ENCODE data around the gene ATP6V0E1.

ATP6V0E1 gene

GRCh38 chr5:172983542-172984243 lies at the start of gene ATP6V0E1:
Gene ATP6V0E1 (plus strand): TSS chr5:172983771. CDS start chr5:172983861, 90 bp downstream.
- DNase-seq (ENCODE audit: low read depth, low spot score): peak; percentile 98

DNA sequence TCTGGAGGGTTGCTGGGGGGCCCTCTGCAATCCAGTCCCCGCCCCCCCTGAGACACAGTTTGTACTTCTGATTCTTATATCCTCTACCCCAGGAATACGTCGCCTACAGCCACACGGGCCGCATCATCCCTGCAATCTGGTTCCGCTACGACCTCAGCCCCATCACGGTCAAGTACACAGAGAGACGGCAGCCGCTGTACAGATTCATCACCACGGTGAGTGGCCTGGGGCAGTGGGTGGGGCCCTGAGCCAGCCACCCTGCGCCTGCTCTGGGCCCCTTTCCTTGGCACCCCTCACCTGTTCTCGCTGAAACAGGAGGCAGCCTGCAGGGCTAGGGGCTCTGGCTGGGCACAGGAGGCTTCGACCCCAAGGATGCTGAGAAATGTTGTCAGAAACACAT lies 48.5 kb upstream of the ATP6V0E1 start:
- DNase-seq (ENCODE audit: low read depth, low spot score): no peak

- no peak for DNase-seq (ENCODE audit: low read depth, low spot score)
Observed at GRCh38 chr5:172936401-172936800, 47.2 kb upstream of the ATP6V0E1 start.

DNA sequence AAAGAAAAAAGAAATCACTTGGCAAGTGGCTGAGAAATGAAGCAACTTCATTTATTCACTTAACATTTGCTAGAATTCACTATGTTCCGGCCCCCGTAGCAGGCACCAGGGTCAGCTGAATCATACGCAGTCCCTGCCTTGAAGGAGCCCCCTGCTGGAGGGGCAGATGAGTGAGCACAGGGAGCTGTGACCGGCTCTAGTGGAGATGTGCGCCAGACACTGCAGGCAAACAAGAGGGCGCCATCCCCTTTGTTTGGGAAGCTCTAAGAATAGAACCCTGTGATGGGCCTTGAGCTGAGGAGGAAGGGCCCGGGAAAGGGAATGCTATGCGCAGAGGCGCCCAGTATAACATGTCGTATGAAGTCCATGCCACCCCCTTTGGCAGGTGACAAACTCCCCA lies 44.5 kb upstream of the ATP6V0E1 start:
- DNase-seq (ENCODE audit: low read depth, low spot score): no peak

DNA sequence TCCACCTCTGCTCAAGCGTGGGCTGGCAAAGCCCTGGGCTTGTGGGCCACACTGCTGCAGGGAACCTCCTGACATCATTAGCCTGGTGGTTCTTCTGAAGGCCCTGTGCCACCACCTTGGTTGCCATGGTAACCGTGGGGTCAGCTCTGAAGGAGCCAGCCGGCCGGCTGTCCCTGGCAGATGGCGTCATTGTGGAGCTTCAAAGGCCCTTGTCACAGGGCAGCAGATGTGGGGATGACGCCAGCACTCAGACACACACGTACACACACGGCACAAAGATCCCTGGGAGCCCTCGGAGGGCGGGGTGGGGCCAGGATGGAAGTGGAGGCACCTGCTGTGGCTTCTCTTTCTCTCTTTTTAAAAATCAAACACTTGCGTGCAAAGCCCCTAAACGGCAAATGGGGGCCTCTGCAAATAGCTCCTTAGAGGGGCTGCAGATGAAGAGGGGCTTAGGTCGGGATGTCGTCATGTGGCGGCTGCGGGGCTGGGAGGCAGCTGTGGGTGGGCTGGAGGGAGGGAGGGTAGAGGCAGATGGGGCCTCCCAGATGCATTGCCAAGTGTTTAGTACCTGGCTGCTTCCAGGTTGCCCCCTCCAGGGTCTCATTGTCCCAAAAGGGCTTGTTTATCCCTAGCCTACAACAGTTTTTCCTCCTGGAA lies 43.8 kb upstream of the ATP6V0E1 start:
- DNase-seq (ENCODE audit: low read depth, low spot score): peak; percentile 63

DNA sequence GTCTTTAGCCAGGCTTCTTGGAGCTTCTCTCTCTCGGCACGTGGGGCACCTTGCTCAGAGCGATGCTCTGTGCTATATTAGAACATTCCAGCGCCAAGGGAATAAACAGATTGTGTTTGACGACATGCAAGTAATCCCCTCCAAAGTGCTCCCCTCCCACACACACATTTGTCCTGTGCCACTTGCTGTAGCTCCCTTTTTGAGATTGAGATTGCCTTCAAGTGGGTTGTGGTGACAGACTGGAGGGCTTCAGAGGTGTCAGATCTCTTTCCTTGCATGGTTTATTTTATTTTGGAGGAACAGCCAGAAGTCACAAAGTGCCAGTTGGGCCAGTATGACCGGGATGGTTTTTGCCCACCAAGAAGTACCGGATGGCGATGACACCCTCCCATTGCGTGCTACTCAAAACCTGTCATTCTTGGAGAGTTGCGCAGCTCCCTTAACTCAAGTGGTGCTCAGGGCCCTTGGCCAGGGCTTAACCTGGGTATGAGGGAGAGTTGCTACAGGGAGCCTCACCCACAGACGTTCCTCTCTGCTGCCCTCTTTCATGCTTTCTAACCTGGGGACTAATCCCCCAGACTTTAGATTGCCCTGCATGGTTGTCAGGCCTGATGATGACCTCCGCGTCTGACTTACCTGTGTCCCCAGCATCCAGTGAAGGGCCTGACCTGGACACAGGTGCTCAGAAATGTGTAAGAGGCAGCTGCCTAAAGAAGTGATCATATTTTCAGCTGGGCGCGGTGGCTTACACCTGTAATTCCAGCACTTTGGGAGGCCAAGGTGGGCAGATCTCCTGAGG lies 43.1 kb upstream of the ATP6V0E1 start:
- DNase-seq (ENCODE audit: low read depth, low spot score): no peak

DNA sequence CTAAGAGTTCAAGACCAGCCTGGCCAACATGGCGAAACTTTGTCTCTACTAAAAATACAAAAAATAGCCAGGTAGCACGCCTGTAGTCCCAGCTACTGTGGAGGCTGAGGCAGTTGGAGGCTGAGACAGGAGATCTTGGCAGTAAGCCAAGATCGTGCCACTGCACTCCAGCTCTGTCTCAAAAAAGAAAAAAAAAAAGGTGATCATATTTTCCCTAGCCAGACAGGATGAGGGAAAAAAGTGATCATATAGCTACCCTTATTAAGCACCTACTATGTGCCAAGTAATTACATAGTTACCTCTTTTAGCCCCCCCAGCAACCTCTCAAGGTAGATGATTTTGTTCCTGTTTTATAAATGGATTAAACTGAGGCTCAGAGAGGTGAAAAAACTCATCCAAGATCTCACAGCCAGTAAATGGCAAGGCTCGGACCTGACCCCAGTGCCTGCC lies 42.5 kb upstream of the ATP6V0E1 start:
- no peak for DNase-seq (ENCODE audit: low read depth, low spot score)

DNA sequence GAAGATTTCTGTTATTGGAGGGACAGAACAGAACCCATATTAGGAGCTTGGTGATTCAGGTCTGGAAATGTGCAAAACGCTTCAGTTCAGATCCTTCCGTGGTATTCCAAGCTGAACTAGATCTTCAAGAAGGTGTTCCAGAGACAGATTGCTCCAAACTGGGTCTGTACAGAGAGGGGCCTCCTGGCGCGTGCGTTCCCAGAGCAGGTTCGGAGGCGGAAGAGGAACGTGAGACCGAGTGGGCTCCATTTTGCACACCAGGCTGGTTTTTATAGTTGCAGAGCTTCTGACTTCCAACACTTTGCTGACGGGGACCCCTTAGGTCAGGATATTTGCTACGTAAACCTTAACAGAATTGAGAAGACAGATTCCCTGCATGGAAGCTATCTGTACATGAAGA lies 41.0 kb upstream of the ATP6V0E1 start:
- DNase-seq (ENCODE audit: low read depth, low spot score): no peak

GRCh38 chr5:172943283-172943841 lies 40.2 kb upstream of the ATP6V0E1 start:
- DNase-seq (ENCODE audit: low read depth, low spot score): peak; percentile 97

GRCh38 chr5:172943906-172944305 lies 39.7 kb upstream of the ATP6V0E1 start:
- peak; percentile 58 for DNase-seq (ENCODE audit: low read depth, low spot score)

- DNase-seq (ENCODE audit: low read depth, low spot score): no peak
Observed at GRCh38 chr5:172944741-172945140, 38.8 kb upstream of the ATP6V0E1 start.

GRCh38 chr5:172945151-172945550 lies 38.4 kb upstream of the ATP6V0E1 start:
- no peak for DNase-seq (ENCODE audit: low read depth, low spot score)

- DNase-seq (ENCODE audit: low read depth, low spot score): peak; percentile 55
Observed at GRCh38 chr5:172946146-172946545, 37.4 kb upstream of the ATP6V0E1 start.

- no peak for DNase-seq (ENCODE audit: low read depth, low spot score)
Observed at GRCh38 chr5:172949426-172949825, 34.1 kb upstream of the ATP6V0E1 start.

GRCh38 chr5:172950176-172950965 lies 33.2 kb upstream of the ATP6V0E1 start:
- DNase-seq (ENCODE audit: low read depth, low spot score): no peak

DNA sequence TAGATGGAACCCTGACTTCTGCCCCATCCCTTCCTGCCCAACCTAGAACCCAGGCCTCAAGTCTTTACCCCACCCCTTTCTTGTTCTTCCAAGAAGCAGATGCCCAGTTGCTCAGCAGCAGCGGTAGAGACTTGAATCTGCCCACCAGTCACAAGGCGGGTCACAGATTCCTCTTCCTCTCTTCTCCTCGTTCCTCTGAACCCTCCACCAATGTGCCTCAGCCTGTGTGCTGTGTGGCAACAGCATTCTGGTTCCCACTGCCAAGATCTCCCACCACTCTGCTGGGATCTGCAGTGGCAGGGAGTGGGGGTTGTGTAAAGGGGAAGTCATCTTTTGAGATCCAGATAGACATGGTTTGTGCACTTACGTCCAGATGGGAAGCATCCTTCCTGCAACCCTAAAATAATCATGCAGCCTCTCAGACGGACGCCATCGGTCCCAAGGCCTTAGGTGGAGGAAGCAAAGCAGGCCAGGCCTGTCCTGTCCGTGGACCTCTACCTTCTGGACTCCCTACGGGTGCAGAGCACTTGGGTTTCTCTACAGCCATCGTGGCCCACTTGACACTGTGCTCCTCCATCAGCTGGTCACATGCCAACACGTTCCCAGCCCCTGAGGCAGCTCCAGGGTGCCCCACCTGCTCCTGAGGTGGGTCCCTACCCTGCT lies 32.1 kb upstream of the ATP6V0E1 start:
- no peak for DNase-seq (ENCODE audit: low read depth, low spot score)

DNA sequence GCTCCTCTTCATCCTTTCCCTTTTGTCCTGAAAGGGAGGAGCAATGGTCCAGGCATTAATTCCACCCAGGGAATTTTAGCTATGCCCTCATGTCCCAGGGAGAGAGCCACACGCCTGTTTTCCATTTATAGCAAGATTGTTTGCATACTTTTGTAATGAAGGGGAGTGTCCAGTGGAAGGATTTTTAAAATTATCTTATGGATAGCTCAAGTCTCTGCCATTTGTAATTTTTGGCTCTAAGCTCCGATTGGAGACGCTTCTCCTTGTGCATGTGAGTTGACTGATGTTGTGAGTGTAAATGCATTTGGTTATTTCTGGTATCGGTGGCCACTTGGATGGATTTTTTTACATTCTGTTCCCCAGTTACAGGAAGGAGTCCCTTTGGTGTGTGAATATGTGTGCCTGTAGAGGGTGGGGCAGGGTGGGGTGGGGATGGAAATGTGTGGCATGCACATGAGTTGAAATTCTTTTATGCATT lies 31.5 kb upstream of the ATP6V0E1 start:
- peak; percentile 75 for DNase-seq (ENCODE audit: low read depth, low spot score)

DNA sequence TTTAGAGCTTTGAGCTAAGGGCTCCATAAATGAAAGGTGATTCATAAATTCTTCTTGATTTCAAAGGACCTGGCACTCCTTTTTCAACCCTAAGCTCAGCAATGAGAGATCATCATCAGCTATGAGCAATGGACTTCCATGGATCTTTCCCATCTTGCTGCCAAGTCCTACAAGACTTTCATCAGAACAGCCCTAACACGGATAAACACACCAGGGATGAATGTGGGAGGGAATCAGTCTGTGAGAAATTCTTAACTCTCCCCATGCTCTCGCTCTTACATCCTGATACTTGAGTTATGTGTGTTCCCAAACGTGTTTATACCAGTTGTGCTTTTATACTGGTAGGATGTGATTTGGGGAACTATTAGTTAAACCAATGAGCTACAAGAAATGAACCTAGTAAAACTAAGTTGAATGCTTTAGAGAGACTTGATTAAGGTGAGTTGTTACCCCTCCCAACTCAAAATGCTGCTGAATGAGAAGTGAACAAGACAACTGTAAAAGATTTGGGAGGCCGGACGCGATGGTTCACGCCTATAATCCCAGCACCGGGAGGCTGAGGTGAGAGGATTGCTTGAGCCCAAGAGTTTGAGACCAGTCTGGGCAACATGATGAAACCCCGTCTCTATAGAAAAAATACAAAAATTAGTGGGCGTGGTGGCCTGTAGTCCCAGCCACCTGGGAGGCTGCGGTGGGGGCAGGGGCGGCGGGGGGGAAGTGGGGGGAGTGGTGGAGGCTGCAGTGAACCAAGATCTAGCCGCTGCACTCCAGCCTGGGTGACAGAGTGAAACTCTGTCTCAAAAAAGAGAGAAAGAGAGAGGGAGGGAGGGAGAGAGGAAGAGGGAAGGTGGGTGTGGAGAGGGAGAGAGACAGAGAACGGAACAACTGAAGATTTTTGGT lies 29.5 kb upstream of the ATP6V0E1 start:
- peak; percentile 75 for DNase-seq (ENCODE audit: low read depth, low spot score)

DNA sequence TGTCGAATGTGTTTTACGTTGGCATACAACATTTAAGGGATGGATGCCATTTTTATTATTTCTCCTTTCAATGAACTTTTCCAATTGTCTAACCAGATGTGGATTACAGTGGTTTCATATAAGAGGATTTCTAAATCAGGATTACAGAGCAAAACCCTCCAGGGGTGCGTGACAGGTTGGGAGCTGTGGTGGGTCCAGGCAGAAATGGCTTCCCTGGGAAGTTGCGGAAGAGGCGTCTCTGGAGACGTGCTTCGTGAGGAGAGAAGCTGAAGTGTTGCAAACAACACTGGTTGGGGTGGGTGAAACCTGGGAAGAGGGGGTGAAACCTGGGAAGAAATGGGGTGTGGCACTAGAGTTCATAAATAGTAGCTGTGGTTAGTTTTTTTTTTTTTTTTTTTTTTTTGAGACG lies 28.8 kb upstream of the ATP6V0E1 start:
- no peak for DNase-seq (ENCODE audit: low read depth, low spot score)

DNA sequence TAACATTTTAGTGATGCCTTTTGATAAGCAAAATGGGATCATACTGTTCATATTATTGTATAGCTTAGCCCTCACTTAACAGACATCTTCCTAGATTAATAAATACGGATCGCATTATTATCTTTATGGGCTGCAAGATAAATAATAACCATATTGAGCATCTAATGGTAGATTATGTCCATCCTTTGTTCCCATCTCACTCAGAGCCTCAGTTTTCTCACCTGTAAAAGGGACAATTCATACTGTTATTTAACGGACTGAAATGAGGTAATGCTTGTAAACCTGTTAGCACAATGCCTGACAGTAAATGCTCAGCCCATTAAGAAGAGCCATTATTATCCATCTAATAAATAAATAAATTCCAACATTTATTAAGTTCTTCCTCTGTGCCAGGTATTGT lies 27.3 kb upstream of the ATP6V0E1 start:
- no peak for DNase-seq (ENCODE audit: low read depth, low spot score)
